ENCODE measurements around the gene PIK3CB.
A peak's percentile ranks its signal among the peaks of the same experiment; 100 is the strongest.

The PIK3CB gene

GRCh38 chr3:138834596-138835396, at the start of gene PIK3CB:
Gene PIK3CB, minus strand, starts transcription at chr3:138834928. Its CDS starts 75,585 bp downstream, at chr3:138759343.
- no peak for DNase-seq (ENCODE audit: low read depth)

- no peak for DNase-seq (ENCODE audit: low read depth)
Observed at GRCh38 chr3:138881233-138881632, 46.5 kb upstream of the PIK3CB start.

DNA sequence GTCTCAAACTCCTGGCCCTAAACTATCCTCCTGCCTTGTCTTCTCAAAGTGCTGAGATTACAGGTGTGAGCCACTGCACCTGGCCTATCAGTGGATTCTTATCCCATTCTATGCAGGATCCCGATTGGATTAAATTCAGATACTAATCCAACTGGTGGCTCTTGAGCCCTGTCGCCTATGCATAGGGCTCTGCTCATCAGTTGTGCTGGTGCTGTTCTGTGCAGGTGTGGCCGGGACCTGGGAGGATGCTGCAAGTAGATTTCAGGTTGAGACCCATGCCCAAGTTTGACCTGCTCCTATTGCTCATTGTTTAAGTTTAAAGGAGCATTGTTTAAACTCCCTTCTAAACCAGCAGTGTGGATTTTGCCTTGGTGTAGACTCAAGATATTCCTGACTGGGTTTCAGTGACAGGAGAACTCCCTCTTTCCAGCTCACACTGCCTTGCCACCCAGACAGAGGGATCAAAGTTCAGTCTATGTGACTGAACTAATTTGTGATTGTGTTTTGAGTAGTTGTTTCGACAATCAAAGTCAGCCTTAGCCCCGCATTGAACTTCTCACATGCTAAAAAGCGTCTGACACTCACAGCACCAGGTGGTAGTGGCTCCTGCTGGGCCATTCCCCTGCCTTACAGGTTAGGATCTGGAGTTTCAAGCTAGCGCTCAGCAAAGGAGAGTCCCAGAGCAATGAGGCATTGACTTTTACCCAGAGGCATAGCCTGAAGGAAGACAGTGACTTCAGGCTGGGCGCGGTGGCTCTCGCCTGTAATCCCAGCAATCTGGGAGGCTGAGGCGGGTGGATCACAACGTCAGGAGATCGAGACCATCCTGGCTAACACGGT, 45.0 kb upstream of the PIK3CB start:
- no peak for DNase-seq (ENCODE audit: low read depth)

DNA sequence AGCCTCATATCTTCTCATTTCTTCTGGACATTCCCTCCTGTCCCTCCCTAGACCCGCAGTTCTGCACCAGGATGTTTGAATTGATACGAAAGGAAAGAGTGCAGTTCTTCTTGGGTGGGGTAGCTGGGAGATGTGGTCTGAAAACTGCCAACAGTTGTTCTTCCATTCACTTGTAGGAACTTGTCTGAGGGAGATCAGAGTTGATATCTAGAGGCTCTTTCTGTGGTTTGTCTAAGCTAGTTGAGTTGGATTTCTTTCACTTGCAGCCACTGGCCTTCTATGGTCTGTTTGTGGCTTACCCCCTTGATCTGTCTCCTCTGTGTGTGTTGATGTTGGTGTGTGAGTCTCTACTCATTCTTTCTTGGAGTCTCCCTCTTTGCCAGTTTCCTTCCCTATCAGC, 42.5 kb upstream of the PIK3CB start:
- DNase-seq (ENCODE audit: low read depth), result no peak

GRCh38 chr3:138875754-138876664, 41.3 kb upstream of the PIK3CB start:
- no peak for DNase-seq (ENCODE audit: low read depth)

- DNase-seq (ENCODE audit: low read depth), result no peak
Observed at GRCh38 chr3:138875096-138875753, 40.5 kb upstream of the PIK3CB start.

GRCh38 chr3:138873471-138874278, 38.9 kb upstream of the PIK3CB start:
- DNase-seq (ENCODE audit: low read depth), result no peak

- no peak for DNase-seq (ENCODE audit: low read depth)
Observed at GRCh38 chr3:138872632-138873031, 37.9 kb upstream of the PIK3CB start.

- no peak for DNase-seq (ENCODE audit: low read depth)
Observed at GRCh38 chr3:138867996-138868395, 33.3 kb upstream of the PIK3CB start.

- DNase-seq (ENCODE audit: low read depth), result no peak
Observed at GRCh38 chr3:138863776-138864113, 29.0 kb upstream of the PIK3CB start.

DNA sequence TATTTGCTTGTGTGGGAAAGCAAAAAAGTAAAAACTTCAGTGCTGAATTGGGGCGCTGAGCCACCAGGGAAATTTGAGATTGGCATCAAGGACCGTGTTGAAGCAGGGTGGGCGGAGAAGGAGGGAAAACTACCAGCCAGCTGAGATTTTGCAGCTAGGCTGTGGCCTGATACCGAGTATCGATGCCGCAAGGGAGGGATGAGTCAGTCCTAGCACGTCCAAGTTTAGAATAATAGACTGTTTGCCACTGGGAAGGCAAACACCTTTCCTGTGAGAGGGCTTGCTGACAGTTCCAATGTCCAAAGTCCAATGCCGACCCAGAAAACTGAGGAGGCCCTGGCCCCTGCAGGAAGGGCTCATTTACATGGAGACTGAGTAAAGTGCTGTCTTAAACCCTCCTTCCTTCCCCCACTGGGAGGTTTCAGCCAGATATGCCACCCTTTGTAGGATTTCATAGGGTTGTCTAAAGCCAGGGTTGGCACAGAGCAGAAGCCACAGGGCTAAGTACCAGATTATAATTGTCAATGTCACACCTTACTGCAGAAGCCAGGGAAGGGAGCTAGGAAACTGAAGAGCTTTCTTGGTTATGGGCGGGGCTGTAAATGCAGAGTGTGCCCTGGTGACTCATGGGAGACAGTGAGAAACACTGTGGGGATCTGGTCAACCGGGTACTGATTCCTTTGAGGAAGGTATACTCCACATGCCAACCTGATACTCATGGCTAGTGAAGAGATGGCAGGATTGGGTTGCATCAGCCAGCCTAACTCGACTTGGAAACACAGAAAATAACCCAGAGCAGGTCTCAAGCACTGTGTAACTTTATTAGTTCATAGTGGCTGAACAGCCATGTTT, 28.4 kb upstream of the PIK3CB start:
- peak; percentile 34 for DNase-seq (ENCODE audit: low read depth)

DNA sequence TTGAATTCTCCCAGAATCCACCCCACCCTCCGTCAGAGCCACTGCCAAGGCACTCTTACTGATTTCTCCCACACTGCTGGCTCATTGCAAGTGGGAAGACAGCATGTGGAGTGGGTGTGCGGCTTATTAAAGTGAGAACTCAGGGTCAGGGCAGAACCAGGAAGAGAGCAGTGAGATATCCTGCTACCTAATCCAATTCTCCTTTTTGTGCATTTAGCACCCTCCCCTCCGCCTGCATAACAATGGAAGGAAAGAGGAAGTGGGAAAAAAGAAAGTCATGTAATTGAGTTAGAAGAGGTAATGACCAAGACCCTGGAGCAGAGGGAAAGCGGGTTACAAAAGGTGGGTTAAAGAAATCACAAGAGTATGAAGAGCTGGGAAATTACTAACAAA, 27.8 kb upstream of the PIK3CB start:
- DNase-seq (ENCODE audit: low read depth), result no peak

- DNase-seq (ENCODE audit: low read depth), result peak; percentile 63
Observed at GRCh38 chr3:138861798-138862197, 27.1 kb upstream of the PIK3CB start.

DNA sequence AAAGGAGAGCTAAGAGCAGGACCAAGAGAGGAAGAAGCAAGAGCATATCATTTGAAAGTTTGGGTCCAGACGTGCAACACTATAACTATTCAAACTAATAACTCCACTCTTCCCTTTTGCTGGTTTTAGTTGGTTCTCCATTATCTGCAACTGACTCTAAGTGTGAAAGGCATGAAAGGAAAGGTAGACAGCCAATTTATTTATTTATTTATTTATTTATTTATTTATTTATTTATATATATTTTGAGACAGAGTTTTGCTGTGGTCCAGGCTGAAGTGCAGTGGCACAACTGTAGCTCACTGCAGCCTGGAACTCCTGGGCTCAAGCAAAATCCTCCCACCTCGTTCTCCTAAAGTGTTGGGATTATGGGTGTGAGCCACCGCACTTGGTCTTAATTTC, 22.1 kb upstream of the PIK3CB start:
- DNase-seq (ENCODE audit: low read depth), result no peak

DNA sequence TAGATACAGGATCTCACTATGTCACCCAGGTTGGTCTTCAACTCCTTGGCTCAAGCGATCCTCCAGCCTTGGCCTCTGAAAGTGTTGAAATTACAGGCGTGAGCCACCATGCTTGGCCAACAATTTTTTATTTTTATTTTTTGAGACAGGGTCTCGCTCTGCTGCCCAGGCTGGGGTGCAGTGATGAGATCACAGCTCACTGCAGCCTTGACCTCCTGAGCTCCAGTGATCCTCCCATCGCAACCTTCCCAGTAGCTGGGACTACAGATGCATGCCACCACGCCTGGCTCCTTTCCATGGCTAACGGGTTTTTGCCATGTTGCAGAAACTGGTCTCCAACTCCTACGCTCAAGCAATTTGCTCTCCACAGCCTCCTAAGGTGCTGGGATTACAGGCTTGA, 20.2 kb upstream of the PIK3CB start:
- no peak for DNase-seq (ENCODE audit: low read depth)

DNA sequence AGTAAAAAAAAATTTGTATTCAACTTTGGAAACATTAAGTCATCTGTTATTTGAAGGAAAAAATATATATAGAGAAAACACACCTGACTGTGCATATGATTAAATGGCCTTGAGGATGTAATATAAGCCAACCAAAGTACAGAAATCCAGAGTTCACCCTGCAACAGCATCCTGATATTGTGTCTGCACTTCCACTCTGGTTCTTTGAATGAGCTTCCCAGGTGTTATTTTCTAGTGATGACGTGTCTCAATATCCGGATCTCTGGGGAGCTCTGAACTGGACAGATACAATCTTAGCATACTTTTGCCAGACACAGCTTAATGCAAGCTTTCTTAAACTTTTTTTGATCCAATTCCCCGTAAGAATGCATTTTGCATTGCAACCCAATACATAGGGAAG, 19.5 kb upstream of the PIK3CB start:
- DNase-seq (ENCODE audit: low read depth), result no peak

DNA sequence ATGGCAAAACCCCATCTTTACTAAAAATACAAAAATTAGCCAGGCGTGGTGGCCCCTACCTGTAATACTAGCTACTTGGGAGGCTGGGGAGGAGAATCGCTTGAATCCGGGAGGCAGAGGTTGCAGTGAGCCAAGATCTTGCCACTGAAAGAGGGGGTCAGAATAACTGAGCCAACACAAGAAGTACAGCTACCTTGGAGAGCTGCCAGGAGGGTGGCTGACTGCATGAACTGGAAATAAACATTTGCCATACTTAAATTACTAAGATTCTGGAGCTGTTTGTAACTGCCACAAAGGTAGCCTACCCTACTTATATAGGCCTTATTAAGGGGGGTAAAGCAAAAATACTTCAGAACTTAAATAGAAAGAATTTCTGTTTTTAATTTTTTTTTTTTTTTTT, 15.4 kb upstream of the PIK3CB start:
- DNase-seq (ENCODE audit: low read depth), result no peak

DNA sequence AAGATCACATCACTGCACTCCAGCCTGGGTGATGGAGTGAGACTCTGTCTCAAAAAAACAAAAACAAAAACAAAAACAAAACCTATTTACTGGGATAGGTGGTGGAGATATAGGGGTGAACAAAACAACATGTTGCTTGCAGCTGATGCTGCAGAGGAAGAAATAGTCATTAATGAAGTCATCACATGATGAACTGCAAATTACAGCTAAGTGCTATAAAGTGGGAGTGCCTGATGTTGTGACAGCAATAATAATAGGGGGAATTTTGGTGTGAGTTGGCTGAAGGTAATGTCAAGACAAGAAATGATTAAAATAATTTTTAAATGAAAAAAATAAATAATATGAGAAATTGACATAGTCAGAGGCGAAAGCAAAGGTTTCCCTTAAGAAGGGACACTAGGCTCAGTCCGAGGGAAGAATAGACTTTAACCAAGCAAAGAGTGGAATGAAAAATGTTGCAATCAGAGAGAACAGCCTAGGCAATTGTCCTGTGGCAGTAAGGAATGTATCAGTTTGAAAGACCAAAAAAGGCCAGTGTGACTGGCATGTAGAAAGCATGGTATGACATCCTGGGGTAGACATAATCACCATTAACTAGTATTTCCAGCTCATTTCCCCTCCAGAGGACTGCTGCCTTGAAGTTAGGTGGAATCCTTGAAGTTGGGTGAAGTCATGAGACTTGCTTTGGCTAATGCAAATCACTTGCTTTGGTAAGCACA, 14.7 kb upstream of the PIK3CB start:
- no peak for DNase-seq (ENCODE audit: low read depth)

GRCh38 chr3:138848696-138849095, 14.0 kb upstream of the PIK3CB start:
- no peak for DNase-seq (ENCODE audit: low read depth)
